OCI-LY7 (cell line): ENCODE results near the gene MYO18A.

ENCODE experiments used
- EZH2phosphoT487 ChIP-seq: fragments of 200-600 bp; sonication (generic); IDR thresholded peaks from 2 replicates; pipeline ENCODE4 v1.6.1; 2018; ENCODE audit warnings: low read depth, borderline replicate concordance, mild to moderate bottlenecking, mixed run types, antibody characterized with exemption, low read length, moderate library complexity, mixed read lengths
- TF ChIP-seq, protein P1 (sequence below): fragments of 200-600 bp; sonication (generic); conservative IDR thresholded peaks from 2 replicates; pipeline ENCODE4 v1.5.1; 2014; ENCODE audit warnings: mild to moderate bottlenecking, antibody characterized with exemption, low read length, moderate library complexity, mixed read lengths

DNA sequence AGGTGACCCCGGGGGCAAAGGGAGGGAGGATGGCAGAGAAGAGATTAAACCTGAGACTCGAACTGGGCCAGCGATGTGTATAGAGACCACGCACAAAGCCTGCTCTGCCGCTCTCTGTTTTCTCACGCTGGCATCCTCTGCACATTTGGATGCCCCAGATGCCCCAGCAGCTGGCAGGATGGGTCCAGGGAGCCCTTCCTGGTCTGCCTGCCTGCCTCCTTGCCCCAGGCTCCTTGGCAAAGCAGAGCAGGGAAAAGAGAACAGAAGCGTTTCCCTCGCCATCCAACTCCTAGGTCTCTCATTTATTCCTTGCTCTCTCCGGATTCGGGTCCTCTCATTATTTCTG lies 142.5 kb downstream of the MYO18A start:
- TF ChIP-seq, protein P1, sequence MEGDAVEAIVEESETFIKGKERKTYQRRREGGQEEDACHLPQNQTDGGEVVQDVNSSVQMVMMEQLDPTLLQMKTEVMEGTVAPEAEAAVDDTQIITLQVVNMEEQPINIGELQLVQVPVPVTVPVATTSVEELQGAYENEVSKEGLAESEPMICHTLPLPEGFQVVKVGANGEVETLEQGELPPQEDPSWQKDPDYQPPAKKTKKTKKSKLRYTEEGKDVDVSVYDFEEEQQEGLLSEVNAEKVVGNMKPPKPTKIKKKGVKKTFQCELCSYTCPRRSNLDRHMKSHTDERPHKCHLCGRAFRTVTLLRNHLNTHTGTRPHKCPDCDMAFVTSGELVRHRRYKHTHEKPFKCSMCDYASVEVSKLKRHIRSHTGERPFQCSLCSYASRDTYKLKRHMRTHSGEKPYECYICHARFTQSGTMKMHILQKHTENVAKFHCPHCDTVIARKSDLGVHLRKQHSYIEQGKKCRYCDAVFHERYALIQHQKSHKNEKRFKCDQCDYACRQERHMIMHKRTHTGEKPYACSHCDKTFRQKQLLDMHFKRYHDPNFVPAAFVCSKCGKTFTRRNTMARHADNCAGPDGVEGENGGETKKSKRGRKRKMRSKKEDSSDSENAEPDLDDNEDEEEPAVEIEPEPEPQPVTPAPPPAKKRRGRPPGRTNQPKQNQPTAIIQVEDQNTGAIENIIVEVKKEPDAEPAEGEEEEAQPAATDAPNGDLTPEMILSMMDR: no peak
- no peak for TF ChIP-seq EZH2phosphoT487
